Ecto neural progenitor cell (in vitro differentiated cells): ENCODE measurements around the gene SBK2.

Experiments used
- DNase-seq: peaks from one replicate; pipeline ENCODE4 v3.0.0-alpha.2; 2018; ENCODE audit warnings: low spot score

Gene SBK2

DNA sequence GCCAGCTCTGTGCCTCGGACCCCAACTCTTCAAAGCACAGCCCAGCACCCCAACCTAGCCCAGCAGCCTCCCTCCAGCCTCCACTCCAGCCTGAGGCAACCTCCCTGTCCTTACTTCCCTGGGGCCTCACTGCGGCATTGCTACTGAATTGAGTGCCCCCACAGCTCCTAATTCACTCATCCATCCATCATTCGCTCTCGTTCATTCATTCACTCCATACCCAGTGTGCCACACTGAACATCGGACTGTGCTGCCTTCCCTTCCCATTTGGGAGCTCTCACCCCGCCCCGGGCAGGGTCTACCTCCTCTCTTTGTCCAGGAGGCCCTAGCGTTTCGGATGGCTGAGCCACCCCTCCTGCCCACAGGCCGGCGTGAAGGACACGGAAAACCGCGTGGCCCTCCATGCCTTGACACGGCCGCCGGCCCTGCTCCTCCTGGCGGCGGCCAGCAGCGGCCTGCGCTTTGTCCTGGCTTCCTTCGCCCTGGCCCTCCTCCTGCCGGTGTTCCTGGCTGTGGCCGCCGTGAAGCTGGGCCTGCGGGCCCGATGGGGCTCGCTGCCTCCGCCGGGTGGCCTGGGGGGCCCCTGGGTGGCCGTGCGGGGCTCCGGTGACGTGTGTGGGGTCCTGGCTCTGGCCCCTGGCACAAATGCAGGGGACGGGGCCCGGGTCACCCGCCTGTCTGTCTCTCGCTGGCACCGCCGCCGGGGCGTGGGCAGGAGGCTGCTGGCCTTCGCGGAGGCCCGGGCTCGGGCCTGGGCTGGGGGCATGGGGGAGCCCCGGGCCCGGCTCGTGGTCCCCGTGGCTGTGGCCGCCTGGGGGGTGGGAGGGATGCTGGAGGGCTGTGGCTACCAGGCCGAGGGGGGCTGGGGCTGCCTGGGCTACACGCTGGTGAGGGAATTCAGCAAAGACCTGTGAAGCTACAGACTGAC, 50.6 kb downstream of the SBK2 start:
- DNase-seq, result peak; percentile 54

DNA sequence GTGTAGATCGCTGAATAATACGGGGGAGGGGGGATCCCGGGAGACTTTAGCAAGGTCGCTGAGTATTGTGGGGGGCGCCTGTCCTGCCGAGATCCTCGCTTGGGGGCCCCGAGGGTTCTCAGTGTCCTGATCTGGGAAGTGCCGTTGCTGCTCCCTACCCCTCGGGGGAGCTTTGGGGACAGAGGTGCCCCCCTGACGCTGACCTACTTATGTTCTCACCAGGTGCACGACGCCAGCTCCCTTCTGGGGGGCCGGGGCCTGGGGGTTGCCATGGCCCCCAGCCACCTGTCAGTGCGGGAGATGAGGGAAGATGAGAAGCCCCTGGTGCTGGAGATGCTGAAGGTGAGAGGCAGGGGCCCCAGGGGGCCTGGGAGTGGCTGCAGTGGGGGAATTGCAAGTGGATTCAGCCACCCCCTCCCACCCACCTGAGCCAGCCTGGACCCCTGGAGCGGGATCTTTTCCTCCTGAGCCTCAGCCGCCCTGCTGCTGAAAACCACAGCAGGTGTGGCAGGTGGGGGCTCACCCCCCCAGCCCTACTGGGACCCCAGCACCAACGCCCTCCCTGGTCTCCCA, 51.4 kb downstream of the SBK2 start:
- DNase-seq, result peak; percentile 50

DNA sequence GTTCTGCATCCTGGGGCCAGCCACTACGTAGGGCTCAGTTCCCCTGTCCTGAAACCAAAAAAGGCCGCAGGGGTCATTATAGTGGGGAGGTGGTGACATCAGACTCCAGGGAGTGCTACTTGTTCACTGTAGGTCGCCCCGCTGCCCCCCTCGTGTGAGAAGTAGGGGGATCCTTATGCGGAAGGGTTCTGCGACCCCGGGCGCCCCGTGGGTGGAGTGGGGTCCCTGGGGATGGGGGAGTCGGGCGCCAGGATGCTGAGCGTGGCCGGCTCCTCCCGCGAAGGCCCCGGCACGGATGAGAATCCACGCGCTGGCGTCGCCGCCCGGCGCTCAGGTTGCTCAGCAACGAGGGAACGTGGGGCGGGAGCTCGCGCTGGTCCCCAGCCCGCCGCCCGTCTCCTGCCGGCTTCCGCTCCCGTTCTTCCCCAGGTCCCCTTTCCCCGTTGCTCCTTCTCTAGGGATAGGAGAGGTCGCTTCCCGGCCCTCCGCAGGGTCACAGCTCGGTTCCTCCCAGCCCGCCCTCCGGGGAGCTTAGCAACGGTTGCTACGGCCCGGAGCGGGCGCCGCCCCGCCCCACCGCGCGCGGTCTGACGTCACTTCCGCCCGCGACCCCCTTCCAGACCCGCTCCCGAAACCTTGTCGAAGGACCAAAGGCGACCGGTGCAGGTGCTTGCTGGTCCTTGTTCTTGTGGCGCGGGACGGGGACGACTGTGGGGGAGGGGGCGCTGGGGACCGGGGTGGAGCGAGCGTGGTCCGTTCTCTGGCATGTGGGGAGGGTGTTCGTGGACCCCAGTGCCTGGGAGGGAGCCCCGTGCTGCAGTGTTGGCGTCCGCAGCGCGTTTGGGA, 52.1 kb downstream of the SBK2 start, which contains the start of gene NAT14:
TSS of gene NAT14 (plus strand) at position 596 of the 846 bp plus-strand sequence. CDS start 521 bp downstream, outside the sequence.
- peak; percentile 94 for DNase-seq

DNA sequence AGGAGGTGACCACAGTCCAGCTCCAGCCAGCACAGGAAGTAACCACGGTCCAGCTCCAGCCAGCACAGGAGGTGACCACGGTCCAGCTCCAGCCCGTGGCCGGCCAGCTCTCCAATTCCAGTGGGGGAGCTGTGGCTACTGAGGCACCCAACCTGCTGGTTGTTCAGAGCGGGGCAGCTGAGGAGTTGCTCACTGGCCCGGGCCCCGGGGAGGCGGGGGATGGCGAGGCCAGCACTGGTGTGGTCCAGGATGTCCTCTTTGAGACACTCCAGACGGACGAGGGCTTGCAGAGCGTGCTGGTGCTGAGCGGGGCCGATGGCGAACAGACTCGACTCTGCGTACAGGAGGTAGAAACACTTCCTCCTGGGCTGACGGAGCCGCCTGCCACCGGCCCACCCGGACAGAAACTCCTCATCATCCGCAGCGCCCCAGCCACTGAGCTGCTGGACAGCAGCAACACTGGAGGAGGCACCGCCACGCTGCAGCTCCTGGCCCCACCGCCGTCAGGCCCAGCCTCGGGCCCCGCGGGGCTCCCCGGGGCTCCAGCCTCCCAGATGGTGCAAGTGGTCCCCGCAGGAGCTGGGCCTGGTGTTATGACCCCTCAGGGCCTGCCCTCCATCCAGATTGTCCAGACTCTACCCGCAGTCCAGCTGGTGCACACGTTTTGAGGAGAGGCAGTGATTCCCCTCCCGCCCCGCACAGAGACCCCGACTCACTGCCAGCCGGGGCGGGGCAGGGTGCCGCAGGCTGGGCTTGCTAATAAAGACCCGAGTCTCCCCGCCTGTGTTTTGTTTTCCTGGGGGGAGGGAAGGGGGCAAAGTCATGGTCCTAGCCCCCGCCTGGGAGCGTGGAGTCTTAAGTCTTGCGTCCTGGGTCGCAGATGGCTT, 53.0 kb downstream of the SBK2 start:
- peak; percentile 52 for DNase-seq

DNA sequence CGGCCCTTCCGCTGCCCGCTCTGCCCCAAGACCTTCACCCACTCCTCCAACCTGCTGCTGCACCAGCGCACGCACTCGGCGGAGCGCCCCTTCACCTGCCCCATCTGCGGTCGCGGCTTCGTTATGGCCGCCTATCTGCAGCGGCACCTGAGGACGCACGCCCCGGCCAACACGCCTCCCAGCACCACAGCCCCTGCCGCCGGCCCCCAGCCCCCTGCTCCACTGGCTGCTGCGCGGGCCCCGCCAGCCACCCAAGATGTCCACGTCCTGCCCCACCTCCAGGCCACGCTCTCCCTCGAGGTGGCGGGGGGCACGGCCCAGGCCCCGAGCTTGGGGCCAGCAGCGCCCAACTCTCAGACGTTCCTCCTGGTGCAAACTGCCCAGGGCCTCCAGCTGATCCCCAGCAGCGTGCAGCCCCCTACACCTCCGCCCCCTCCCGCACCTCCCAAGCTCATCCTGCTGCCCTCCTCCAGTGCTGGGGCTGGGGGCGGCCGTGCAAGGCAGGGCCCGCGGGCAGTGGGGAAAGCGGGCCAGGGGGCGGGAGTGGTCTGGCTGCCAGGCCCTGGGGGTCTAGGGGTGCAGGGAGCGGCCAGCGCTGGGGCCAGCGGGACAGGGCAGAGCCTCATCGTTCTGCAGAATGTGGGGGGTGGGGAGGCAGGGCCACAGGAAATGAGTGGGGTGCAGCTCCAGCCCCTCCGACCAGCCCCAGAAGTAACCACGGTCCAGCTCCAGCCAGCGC, 53.8 kb downstream of the SBK2 start:
- DNase-seq, result no peak

DNA sequence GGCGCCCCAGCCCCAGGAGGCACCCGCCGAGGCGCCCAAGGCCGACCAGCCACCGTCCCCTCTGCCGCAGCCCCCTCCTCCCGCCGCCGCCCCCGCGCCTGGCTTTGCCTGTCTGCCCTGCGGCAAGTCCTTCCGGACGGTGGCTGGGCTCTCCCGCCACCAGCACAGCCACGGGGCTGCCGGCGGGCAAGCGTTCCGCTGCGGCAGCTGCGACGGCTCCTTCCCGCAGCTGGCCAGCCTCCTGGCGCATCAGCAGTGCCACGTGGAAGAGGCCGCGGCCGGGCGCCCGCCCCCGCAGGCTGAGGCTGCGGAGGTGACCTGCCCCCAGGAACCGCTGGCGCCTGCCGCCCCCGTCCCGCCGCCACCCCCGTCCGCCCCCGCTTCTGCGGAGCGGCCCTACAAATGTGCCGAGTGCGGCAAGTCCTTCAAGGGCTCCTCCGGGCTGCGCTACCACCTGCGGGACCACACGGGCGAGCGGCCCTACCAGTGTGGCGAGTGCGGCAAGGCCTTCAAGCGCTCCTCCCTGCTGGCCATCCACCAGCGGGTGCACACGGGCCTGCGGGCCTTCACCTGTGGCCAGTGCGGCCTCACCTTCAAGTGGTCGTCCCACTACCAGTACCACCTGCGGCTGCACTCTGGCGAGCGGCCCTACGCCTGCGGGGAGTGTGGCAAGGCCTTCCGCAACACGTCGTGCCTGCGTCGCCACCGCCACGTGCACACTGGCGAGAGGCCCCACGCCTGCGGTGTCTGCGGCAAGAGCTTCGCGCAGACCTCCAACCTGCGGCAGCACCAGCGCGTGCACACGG, 54.6 kb downstream of the SBK2 start:
- DNase-seq, result peak; percentile 56

DNA sequence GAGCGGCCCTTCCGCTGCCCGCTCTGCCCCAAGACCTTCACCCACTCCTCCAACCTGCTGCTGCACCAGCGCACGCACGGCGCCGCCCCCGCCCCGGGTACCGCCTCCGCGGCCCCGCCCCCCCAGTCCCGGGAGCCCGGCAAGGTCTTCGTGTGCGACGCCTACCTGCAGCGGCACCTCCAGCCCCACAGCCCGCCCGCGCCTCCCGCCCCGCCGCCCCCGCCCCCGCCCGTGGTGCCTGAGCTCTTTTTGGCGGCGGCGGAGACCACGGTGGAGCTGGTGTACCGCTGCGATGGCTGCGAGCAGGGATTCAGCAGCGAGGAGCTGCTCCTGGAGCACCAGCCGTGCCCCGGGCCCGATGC, 55.2 kb downstream of the SBK2 start:
- no peak for DNase-seq

DNA sequence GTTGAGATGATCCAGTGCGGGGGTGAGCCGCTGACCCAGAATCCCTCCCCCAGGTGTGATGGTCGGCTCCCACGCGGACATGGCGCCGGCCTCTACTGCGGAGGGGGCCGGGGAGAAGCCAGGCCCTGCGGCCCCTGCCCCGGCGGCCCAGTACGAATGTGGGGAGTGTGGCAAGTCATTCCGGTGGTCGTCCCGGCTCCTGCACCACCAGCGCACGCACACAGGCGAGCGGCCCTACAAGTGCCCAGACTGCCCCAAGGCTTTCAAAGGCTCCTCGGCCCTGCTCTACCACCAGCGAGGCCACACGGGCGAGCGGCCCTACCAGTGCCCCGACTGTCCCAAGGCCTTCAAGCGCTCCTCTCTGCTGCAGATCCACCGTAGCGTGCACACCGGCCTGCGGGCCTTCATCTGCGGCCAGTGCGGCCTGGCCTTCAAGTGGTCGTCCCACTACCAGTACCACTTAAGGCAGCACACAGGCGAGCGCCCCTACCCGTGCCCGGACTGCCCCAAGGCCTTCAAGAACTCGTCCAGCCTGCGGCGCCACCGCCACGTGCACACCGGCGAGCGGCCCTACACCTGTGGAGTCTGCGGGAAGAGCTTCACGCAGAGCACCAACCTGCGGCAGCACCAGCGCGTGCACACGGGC, 55.7 kb downstream of the SBK2 start:
- DNase-seq, result peak; percentile 49

DNA sequence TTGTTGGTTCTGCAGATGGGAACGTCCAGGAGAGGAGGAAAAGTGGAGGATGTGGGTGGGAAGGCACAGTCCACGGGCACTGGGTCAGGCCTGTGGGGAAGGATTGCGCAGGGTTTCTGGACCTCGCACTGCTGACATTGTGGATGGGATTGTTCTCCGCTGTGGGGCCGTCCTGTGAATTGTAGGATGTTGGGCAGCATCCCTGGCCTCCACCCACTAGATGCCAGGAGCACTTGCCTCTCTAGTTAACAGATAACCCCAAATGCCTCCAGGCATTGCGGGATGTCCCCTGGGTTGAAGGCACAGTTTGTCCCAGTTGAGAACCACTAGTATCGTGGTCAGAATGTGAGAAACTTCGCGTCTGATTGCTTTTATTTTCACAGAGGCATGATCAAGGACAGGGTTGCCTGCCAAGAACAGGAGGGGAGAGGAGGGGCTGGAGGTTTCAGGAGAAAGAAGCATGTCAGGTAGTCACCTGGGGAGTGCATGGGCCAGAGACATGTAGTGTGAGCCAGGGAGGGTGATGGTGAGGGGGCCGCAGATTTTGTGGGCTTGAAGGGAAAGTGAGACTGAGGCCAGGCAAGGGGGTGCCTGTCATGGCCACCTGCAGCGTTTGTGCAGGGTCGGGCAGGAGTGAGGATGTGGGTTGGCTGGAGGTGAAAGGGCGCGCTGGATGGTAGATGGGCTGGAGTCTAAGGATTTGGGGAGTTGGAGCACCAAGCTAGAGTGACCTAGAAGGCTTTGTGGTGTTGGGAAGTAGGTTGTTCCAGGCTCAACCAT, 57.3 kb downstream of the SBK2 start:
- no peak for DNase-seq

DNA sequence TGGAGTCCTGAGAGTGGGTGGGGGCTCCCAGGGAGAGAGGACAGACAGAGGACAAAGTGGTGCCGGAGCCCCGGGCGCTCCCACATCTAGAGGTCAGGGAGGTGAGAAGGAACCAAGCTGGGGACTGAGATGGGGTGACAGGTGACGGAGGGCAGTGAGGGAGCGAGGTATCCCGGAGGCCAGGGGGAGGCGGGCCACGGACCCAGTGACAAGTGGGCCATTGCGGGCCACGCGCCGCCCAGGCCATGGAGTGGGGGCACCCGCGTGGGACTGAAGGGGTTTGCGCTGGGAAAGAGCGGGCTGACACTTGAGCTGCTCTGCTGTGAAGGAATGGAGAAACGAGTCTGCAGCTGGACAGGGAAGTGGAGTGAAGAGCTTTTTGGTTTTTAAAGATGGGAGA, 57.9 kb downstream of the SBK2 start:
- no peak for DNase-seq
